Measurements from ENCODE around the gene CNIH2.

DNA sequence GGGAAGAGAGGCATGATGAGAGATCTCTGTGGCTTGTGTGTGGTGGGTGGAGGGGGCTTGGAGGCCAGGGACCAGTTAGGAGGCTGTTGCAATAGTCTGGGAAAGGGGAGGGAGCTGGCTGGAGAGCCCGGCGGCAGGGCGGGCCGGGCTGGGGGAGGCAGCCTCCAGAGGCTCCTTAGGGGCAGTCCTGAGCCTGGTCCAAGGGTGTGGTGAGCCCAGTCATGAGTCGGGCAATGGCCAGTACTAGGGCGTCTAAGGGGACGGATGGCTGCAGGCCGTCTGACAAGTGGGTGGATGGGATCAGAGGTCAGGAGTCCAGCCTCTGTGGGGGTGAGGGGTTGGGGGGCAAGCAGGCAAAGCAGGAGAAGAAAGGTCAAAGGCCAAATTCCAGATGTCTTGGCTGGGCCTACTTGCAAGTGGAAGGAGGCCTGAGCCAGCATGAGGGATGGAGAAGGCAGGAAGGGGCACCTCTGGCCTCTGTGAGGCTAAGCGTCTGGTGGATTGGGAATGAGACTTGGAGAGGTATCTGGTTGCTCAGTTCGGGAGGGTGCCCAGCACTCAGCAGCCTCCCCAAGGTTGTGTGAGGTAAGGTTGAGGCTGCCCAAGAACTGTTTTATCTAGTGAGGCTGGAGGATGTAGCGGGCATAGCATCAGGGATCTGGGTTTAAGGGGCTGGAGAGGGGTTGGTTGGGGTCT is 44.9 kb downstream of the CNIH2 start:
- TF ChIP-seq, protein P1, sequence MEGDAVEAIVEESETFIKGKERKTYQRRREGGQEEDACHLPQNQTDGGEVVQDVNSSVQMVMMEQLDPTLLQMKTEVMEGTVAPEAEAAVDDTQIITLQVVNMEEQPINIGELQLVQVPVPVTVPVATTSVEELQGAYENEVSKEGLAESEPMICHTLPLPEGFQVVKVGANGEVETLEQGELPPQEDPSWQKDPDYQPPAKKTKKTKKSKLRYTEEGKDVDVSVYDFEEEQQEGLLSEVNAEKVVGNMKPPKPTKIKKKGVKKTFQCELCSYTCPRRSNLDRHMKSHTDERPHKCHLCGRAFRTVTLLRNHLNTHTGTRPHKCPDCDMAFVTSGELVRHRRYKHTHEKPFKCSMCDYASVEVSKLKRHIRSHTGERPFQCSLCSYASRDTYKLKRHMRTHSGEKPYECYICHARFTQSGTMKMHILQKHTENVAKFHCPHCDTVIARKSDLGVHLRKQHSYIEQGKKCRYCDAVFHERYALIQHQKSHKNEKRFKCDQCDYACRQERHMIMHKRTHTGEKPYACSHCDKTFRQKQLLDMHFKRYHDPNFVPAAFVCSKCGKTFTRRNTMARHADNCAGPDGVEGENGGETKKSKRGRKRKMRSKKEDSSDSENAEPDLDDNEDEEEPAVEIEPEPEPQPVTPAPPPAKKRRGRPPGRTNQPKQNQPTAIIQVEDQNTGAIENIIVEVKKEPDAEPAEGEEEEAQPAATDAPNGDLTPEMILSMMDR (IDR thresholded peaks at IDR 0.05): no peak
- TF ChIP-seq POLR2A (IDR thresholded peaks at IDR 0.05): no peak
- TF ChIP-seq POLR2AphosphoS5 (IDR thresholded peaks at IDR 0.05): peak in 1 of 3 donors; percentile 27
